NCI-H2029 (cell line): Measurements from ENCODE around the gene DCAF6.

Experiments
- DNase-seq: peaks from one replicate; lab custom pipeline; 2025; lab: John Stamatoyannopoulos, UW

Gene DCAF6

GRCh38 chr1:168101336-168101735, 164.9 kb downstream of the DCAF6 start:
- DNase-seq = no peak

- DNase-seq = no peak
Observed at GRCh38 chr1:168102487-168102886, 166.0 kb downstream of the DCAF6 start.

GRCh38 chr1:168104535-168104934, 168.1 kb downstream of the DCAF6 start:
- no peak for DNase-seq

- DNase-seq = no peak
Observed at GRCh38 chr1:168105846-168106245, 169.4 kb downstream of the DCAF6 start.

- no peak for DNase-seq
Observed at GRCh38 chr1:168106274-168106673, 169.8 kb downstream of the DCAF6 start.

- DNase-seq = no peak
Observed at GRCh38 chr1:168110896-168111545, 174.5 kb downstream of the DCAF6 start.

- DNase-seq = peak; percentile 52
Observed at GRCh38 chr1:168112673-168113305, 176.3 kb downstream of the DCAF6 start.

- DNase-seq = peak; percentile 47
Observed at GRCh38 chr1:168114845-168115244, 178.4 kb downstream of the DCAF6 start.

- no peak for DNase-seq
Observed at GRCh38 chr1:168116327-168116799, 179.9 kb downstream of the DCAF6 start.

GRCh38 chr1:168119750-168120149, 183.3 kb downstream of the DCAF6 start:
- no peak for DNase-seq

- no peak for DNase-seq
Observed at GRCh38 chr1:168121401-168122011, 185.0 kb downstream of the DCAF6 start.

GRCh38 chr1:168125051-168125450, 188.6 kb downstream of the DCAF6 start:
- DNase-seq = no peak
